NB4 (cell line): ENCODE measurements around the gene LTA4H.

Experiments
- DNase-seq: peaks from one replicate; pipeline ENCODE4 v3.0.0; 2010; ENCODE audit warnings: low read depth
- H3K4me3 ChIP-seq: one replicate; pipeline ENCODE4 v1.5.1; 2011; ENCODE audit warnings: mild to moderate bottlenecking, low read depth, low read length, moderate library complexity
- MYC ChIP-seq: IDR thresholded peaks from 2 replicates; pipeline ENCODE4 v1.6.1; 2011; ENCODE audit warnings: low read depth, low read length
- POLR2A ChIP-seq: IDR thresholded peaks from 2 replicates; pipeline ENCODE4 v1.6.1; 2011; ENCODE audit warnings: mild to moderate bottlenecking; ENCODE audit not compliant: insufficient read length; ENCODE audit errors: extremely low read depth
- TF ChIP-seq, protein P1 (sequence below): IDR thresholded peaks from 2 replicates; pipeline ENCODE4 v1.6.1; 2011; ENCODE audit warnings: low read depth, low read length
- TF ChIP-seq, protein P2 (sequence below): IDR thresholded peaks from one replicate; pipeline ENCODE4 v1.5.1; 2012; ENCODE audit warnings: low read depth, low read length

LTA4H gene

DNA sequence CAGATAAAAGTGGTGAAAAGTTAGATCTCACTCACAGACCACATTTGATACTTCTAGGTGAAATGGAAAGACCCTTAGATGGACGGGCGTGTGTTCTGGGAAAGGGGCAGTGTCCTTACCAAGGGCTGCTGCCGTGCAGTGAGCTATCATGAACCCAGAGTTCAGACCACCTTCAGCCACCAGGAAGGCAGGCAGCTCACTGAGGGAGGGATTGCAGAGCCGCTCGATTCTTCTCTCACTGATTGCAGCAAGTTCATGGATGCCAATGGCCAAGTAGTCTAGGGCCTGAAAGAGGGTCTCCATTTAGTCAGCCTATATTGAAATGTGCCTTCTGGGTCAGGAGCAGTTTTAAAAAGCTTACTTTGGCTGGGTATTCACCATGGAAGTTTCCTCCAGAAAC lies 55.0 kb downstream of the LTA4H start:
- no peak overlapping the region for H3K4me3 ChIP-seq
- TF ChIP-seq POLR2A (no peak), MYC (no peak)
- TF ChIP-seq, protein P1, sequence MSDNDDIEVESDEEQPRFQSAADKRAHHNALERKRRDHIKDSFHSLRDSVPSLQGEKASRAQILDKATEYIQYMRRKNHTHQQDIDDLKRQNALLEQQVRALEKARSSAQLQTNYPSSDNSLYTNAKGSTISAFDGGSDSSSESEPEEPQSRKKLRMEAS = no peak
- TF ChIP-seq, protein P2, sequence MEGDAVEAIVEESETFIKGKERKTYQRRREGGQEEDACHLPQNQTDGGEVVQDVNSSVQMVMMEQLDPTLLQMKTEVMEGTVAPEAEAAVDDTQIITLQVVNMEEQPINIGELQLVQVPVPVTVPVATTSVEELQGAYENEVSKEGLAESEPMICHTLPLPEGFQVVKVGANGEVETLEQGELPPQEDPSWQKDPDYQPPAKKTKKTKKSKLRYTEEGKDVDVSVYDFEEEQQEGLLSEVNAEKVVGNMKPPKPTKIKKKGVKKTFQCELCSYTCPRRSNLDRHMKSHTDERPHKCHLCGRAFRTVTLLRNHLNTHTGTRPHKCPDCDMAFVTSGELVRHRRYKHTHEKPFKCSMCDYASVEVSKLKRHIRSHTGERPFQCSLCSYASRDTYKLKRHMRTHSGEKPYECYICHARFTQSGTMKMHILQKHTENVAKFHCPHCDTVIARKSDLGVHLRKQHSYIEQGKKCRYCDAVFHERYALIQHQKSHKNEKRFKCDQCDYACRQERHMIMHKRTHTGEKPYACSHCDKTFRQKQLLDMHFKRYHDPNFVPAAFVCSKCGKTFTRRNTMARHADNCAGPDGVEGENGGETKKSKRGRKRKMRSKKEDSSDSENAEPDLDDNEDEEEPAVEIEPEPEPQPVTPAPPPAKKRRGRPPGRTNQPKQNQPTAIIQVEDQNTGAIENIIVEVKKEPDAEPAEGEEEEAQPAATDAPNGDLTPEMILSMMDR = no peak
- DNase-seq = no peak

DNA sequence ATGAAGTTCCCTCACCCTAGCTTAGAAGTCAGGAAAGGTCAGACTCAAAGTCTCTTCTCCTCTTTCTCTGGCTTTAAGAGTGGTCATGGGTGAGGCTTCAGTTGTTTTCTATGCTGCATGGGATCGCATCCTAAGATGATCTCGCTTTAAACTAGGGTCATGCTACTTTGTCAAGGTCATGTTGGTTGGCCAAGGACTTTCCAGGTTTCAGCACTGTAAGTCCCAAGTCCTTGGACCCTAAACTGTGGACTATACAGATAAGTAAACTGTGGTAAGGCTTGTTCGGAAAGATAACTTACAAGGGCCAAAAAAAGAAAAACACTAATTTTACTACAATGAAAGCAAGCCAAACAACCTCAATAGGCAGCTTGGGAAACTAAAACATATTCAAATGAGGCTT lies 56.6 kb downstream of the LTA4H start:
- no peak for TF ChIP-seq MYC
- TF ChIP-seq, protein P1 = no peak
- TF ChIP-seq, protein P2 = no peak
- TF ChIP-seq POLR2A = no peak
- no peak overlapping the region for H3K4me3 ChIP-seq
- no peak for DNase-seq

DNA sequence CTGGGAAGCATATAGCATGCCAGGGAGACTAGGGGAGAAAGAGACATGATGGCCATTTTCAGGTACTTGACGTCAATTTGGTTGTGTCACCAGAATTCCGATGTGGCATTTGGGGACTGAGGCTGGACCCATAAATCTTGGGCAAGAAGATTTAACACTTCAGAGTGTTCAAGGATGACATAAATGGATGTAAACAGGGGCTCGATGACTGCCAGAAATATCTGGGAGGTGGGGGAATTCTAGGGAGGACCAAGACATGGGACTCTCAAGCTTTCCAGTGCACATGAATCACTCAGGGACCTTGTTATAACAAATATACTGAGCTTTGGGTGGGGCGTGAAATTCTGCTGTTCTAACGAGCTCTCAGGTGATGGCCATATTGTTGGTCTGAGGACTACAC lies 57.0 kb downstream of the LTA4H start:
- no peak for DNase-seq
- TF ChIP-seq, protein P1 = no peak
- TF ChIP-seq MYC (no peak), POLR2A (no peak)
- TF ChIP-seq, protein P2 = no peak
- H3K4me3 ChIP-seq = no peak overlapping the region

DNA sequence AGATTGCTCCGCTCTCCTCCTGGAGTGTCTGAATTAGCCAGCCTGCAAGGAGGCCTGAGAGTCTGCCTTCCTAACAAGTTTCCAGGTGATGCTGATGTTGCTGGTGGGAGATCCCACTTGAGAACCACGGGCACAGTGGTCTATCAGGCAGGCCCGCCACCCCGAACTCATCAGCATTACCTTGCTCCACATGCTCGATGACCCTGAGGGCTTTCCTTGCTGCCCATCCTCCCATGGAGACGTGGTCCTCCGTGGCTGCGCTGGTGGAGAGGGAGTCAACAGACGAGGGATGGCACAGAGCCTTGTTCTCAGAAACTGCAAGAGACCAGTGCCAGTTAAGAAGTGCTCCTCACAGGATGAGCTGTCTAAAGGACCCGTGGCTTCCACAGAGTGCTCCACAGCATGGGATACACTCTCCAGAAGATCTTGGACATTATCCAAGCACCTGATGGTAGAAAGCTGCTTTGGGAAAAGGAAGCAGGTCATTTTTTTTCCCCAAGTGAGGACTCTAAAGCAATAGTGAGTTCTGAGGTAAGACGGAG lies 57.6 kb downstream of the LTA4H start:
- TF ChIP-seq, protein P2 = no peak
- TF ChIP-seq MYC (no peak), POLR2A (no peak)
- TF ChIP-seq, protein P1 = no peak
- no peak overlapping the region for H3K4me3 ChIP-seq
- DNase-seq = no peak

DNA sequence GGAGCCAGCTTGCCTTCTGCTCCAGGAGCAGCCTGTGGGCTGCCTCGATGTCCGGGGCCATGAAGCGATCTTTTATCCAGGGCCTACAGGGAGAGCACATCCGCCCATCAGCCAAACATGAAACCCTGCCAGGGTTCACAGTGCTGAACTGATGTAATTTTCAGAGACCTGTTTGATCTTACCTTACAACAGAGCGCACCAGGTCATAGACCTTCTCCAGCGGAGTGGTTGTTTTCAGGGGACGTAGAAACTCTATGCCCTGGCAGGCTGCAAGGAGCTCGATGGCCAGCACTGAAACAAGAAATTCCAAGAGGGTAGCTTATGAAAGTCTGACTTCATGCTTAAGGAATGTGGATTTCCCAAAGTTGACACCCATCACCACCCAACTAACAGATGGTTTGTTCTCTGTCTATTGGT lies 59.0 kb downstream of the LTA4H start:
- H3K4me3 ChIP-seq = no peak overlapping the region
- TF ChIP-seq POLR2A = no peak
- TF ChIP-seq, protein P2 = no peak
- TF ChIP-seq, protein P1 = no peak
- TF ChIP-seq MYC = no peak
- DNase-seq = no peak
